SH-SY5Y (cell line): ENCODE measurements around the gene TMEM184A.

Experiments
- GATA2 ChIP-seq: IDR thresholded peaks from 2 replicates; pipeline ENCODE4 v1.6.1; 2011; ENCODE audit warnings: mild to moderate bottlenecking, low read depth, low read length
- GATA3 ChIP-seq: IDR thresholded peaks from 2 replicates; pipeline ENCODE4 v1.6.1; 2011; ENCODE audit warnings: low read depth, mild to moderate bottlenecking, low read length, moderate library complexity

DNA sequence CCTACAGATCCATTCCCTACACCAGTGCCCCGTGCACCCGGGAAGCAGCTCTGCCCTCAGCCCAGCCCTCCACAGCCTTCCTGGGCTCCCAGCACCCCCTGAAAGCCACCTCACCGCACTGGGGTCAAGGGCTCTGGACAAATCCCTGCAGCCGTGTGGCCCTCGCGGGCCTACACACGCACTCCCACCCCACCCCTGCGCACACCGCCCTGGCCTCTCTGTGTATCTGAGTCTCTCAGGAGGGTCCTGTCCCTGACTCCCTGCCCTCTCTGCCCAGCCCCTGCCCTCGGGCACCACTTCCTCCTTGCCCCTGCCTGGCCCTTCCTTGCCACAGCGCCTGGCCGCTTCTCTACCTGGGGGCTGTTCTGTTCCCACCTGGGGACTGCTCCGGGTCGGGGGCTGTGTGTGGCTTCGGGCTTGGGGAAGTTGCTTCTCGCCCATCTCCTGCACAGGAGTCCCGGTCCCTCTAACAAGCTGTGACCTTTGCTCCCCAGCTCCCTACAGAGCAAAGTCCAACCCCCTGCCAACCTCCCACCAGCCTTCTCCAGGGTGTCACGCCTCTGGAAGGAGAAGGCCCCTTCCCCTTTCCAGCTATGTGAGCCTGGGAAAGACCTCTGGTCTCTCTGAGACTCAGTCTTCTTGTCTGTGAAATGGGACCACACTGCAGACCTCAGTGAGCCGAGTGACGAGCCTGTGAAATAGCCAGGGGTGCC, 1.5 kb downstream of the TMEM184A start:
- TF ChIP-seq GATA3 (no peak), GATA2 (no peak)
